GM23248 (cell line): ENCODE results near the gene DAB2IP.

ENCODE experiments used
- EZH2 ChIP-seq: fragments of 200-600 bp; sonication (generic); IDR thresholded peaks from 2 replicates; pipeline ENCODE4 v1.6.1; 2018; ENCODE audit warnings: antibody characterized with exemption, mild to moderate bottlenecking; ENCODE audit not compliant: insufficient read depth, poor library complexity, severe bottlenecking
- EZH2phosphoT487 ChIP-seq: fragments of 200-600 bp; sonication (generic); IDR thresholded peaks from 2 replicates; pipeline ENCODE4 v1.6.1; 2018; ENCODE audit warnings: antibody characterized with exemption, moderate library complexity, mild to moderate bottlenecking, low read depth; ENCODE audit not compliant: insufficient read depth

DNA sequence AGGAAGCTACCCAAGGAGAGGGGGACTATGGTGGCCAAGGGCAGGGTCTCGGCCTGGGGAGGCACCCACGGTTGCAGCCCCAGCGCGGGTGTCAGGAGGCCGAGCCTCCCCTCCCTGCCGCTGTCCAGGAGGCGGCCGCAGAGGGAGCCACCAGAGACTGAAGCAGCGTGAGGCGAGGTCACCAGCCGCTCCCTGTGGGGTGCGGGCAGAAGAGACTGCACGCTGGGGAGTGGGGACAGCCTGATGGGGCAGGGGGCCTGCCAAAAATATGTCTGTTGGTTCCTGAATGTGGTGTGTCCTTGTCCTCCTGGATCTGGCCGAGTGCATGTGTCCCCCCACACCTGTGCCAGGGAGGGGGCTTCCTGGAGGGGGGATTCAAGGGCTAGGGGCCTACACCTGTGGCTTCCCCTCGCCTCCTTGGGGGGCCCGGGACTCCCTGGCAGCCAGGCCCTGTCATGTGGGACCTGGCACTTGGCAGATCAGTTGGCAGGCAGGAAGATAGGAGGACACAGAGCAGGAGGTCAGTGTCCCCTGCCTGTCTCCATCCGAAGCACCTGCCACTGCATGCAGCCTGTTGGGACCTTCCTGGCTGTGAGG is 131.2 kb downstream of the DAB2IP start:
- TF ChIP-seq EZH2 (no peak), EZH2phosphoT487 (no peak)
